HEK293 (cell line): ENCODE results near the gene SCN7A.

ENCODE experiments used
- CTCF ChIP-seq: fragments of 450-650 bp; formaldehyde crosslinking; IDR thresholded peaks from 2 replicates; pipeline ENCODE4 v1.5.1; 2016; ENCODE audit warnings: missing biosample characterization, missing genetic modification characterization
- ZFP41 ChIP-seq: fragments of 450-650 bp; formaldehyde crosslinking; IDR thresholded peaks from 2 replicates; pipeline ENCODE4 v1.5.1; 2016; ENCODE audit warnings: missing biosample characterization, missing genetic modification characterization, borderline replicate concordance
- ZIC2 ChIP-seq: fragments of 450-650 bp; formaldehyde crosslinking; IDR thresholded peaks from 2 replicates; pipeline ENCODE4 v1.5.1; 2016; ENCODE audit warnings: missing biosample characterization, missing genetic modification characterization
- ZNF223 ChIP-seq: fragments of 450-650 bp; formaldehyde crosslinking; IDR thresholded peaks from 2 replicates; pipeline ENCODE4 v1.5.1; 2016; ENCODE audit warnings: missing biosample characterization, missing genetic modification characterization
- ZNF670 ChIP-seq: fragments of 450-650 bp; formaldehyde crosslinking; IDR thresholded peaks from 2 replicates; pipeline ENCODE4 v1.5.1; 2016; ENCODE audit warnings: missing biosample characterization, missing genetic modification characterization, low read depth

GRCh38 chr2:166539340-166540162 is 45.5 kb upstream of the SCN7A start:
- TF ChIP-seq CTCF: peak; percentile 73
- no peak for TF ChIP-seq ZIC2 (tag by site-specific recombination)
- no peak for TF ChIP-seq ZNF223 (tag by site-specific recombination)
- no peak for TF ChIP-seq ZFP41 (tag by site-specific recombination)
- no peak for TF ChIP-seq ZNF670 (tag by site-specific recombination)
